Lower leg skin (tissue), 3 donors: ENCODE results near the gene EPS8L2.

Experiments
- CTCF ChIP-seq, 3 donors: fragments of 450-650 bp; IDR thresholded peaks; one replicate each; pipeline ENCODE4 v1.5.1; 2016; ENCODE audit warnings: antibody characterized with exemption in 3 of 3, mild to moderate bottlenecking in 3 of 3, moderate library complexity in 2 of 3
- POLR2A ChIP-seq, 2 donors: fragments of 450-650 bp; IDR thresholded peaks; one replicate each; pipeline ENCODE4 v1.6.1; 2016 to 2017; ENCODE audit warnings: antibody characterized with exemption in 2 of 2, mild to moderate bottlenecking in 1 of 2, moderate library complexity in 1 of 2

GRCh38 chr11:745428-745827 lies 39.4 kb downstream of the EPS8L2 start:
- TF ChIP-seq CTCF (IDR thresholded peaks at IDR 0.05) (no peak), POLR2A (IDR thresholded peaks at IDR 0.05) (no peak)
